ENCODE measurements around the gene NXPE1. TPM values are rescaled to one million over a fixed set of nuclear protein-coding genes. Genes with fewer than 3 reads are reported as not detected.
"Not testable (repeated sequence)": the region's sequence is repeated elsewhere in the genome, so short reads cannot be mapped to it uniquely, and the experiment has no call there.

NXPE1 gene
- total RNA-seq, 1 experiment from 2014 or later = not detected

DNA sequence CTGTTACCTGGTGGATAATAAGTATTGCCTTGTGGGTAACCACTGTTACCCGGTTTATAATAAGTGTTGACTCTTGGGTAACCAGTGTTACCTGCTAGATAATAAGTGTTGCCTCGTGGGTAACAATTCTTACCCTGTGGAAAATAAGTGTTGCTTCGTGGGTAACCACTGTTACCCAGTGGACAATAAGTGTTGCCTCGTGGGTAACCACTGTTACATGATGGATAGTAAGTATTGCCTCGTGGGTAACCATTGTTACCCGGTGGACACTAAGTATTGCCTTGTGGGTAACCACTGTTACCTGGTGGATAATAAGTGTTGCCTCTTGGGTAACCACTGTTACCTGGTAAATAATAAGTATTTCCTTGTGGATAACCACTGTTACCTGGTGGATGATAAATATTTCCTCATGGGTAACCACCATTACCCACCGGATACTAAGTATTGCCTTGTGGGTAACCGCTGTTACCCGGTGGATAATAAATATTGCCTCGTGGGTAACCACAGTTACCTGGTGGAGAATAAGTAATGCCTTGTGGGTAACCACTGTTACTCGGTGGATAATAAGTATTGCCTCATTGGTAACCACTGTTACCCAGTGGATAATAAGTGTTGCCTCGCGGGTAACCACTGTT is 44.6 kb upstream of the NXPE1 start:
- ATAC-seq = no peak
- Histone ChIP-seq H3K4me1 (ENCODE audit: control insufficient read depth, insufficient read depth, low read length) (no peaks in the 10 kb centered on the region), H3K9me3 (ENCODE audit: control insufficient read depth, insufficient read depth, low read depth, low read length) (0 out of 2 replicates have a peak, but pooled peaks cover 3% of the 10 kb centered on the region), H3K36me3 (ENCODE audit: control insufficient read depth, insufficient read depth, low read length) (no peaks in the 10 kb centered on the region), H3K27ac (ENCODE audit: low read length) (no peak overlapping the region), H3K27me3 (ENCODE audit: control insufficient read depth, insufficient read depth, low read length) (no peaks in the 10 kb centered on the region), H3K4me3 (ENCODE audit: low read depth in 2 of 2, low read length in 2 of 2) (no peak overlapping the region)
- CTCF ChIA-PET = no interaction called here
- in situ Hi-C loops (cut with HindIII; ENCODE audit: low pct_unique_long_range_greater_than_20kb, low sequenced_read_pairs) = no loop called here
- intact Hi-C loops (cut with micrococcal nuclease; ENCODE audit: unreplicated experiment) = no loop called here
- no peak for DNase-seq (ENCODE audit: low read depth, low spot score)
- TF ChIP-seq, protein P1, sequence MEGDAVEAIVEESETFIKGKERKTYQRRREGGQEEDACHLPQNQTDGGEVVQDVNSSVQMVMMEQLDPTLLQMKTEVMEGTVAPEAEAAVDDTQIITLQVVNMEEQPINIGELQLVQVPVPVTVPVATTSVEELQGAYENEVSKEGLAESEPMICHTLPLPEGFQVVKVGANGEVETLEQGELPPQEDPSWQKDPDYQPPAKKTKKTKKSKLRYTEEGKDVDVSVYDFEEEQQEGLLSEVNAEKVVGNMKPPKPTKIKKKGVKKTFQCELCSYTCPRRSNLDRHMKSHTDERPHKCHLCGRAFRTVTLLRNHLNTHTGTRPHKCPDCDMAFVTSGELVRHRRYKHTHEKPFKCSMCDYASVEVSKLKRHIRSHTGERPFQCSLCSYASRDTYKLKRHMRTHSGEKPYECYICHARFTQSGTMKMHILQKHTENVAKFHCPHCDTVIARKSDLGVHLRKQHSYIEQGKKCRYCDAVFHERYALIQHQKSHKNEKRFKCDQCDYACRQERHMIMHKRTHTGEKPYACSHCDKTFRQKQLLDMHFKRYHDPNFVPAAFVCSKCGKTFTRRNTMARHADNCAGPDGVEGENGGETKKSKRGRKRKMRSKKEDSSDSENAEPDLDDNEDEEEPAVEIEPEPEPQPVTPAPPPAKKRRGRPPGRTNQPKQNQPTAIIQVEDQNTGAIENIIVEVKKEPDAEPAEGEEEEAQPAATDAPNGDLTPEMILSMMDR (IDR thresholded peaks at IDR 0.05) = no peak
- no peak for TF ChIP-seq SIN3A (IDR thresholded peaks at IDR 0.05; ENCODE audit: borderline replicate concordance, insufficient read depth, low read depth, low read length)
- no peak for TF ChIP-seq POLR2AphosphoS5 (IDR thresholded peaks at IDR 0.05; ENCODE audit: low read depth, low read length)
- no peak for TF ChIP-seq TCF7L2 (IDR thresholded peaks at IDR 0.05; ENCODE audit: low read depth, low read length)
- TF ChIP-seq, protein P2, sequence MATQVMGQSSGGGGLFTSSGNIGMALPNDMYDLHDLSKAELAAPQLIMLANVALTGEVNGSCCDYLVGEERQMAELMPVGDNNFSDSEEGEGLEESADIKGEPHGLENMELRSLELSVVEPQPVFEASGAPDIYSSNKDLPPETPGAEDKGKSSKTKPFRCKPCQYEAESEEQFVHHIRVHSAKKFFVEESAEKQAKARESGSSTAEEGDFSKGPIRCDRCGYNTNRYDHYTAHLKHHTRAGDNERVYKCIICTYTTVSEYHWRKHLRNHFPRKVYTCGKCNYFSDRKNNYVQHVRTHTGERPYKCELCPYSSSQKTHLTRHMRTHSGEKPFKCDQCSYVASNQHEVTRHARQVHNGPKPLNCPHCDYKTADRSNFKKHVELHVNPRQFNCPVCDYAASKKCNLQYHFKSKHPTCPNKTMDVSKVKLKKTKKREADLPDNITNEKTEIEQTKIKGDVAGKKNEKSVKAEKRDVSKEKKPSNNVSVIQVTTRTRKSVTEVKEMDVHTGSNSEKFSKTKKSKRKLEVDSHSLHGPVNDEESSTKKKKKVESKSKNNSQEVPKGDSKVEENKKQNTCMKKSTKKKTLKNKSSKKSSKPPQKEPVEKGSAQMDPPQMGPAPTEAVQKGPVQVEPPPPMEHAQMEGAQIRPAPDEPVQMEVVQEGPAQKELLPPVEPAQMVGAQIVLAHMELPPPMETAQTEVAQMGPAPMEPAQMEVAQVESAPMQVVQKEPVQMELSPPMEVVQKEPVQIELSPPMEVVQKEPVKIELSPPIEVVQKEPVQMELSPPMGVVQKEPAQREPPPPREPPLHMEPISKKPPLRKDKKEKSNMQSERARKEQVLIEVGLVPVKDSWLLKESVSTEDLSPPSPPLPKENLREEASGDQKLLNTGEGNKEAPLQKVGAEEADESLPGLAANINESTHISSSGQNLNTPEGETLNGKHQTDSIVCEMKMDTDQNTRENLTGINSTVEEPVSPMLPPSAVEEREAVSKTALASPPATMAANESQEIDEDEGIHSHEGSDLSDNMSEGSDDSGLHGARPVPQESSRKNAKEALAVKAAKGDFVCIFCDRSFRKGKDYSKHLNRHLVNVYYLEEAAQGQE (IDR thresholded peaks at IDR 0.05; ENCODE audit: insufficient read depth in 1 of 2, low read depth in 2 of 2, low read length in 1 of 2) = no peak
- POLR2A ChIA-PET = no interaction called here
- BruUV-seq (replicated peaks) = no TSS peak

DNA sequence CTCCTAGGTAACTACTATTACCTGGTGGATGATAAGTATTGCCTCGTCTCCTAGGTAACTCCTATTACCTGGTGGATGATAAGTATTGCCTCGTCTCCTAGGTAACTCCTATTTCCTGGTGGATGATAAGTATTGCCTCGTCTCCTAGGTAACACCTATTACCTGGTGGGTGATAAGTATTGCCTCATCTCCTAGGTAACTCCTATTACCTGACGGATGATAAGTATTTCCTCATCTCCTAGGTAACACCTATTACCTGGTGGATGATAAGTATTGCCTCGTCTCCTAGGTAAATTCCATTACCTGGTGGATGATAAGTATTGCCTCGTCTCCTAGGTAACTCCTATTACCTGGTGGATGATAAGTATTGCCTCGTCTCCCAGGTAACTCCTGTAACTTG is 43.5 kb upstream of the NXPE1 start:
- POLR2A ChIA-PET; H3K36me3 ChIP-seq (ENCODE audit: control insufficient read depth, insufficient read depth, low read length); H3K4me1 ChIP-seq (ENCODE audit: control insufficient read depth, insufficient read depth, low read length); in situ Hi-C loops (cut with HindIII; ENCODE audit: low pct_unique_long_range_greater_than_20kb, low sequenced_read_pairs); H3K4me3 ChIP-seq (ENCODE audit: low read depth in 2 of 2, low read length in 2 of 2); ATAC-seq; H3K27me3 ChIP-seq (ENCODE audit: control insufficient read depth, insufficient read depth, low read length); intact Hi-C loops (cut with micrococcal nuclease; ENCODE audit: unreplicated experiment); H3K27ac ChIP-seq (ENCODE audit: low read length); BruUV-seq (replicated peaks); DNase-seq (ENCODE audit: low read depth, low spot score); CTCF ChIA-PET; H3K9me3 ChIP-seq (ENCODE audit: control insufficient read depth, insufficient read depth, low read depth, low read length): not testable (repeated sequence)

DNA sequence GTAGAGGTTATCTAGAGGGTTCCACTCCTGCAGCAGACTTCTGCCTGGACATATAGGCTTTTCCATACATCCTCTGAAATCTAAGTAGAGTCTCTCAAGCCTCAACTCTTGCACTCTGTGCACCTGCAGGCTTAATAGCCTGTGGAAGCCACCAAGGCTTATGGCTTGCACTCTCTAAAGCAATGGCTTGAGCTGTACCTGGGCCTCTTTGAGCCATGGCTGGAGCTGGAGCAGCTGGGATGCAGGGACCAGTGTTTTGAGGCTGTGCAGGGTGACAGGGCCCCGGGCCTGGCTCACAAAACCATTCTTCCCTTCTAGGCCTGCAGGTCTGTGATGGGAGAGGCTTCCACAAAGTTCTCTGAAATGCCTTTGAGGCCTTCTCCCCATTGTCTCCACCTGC is 38.8 kb upstream of the NXPE1 start:
- Histone ChIP-seq H3K36me3 (ENCODE audit: control insufficient read depth, insufficient read depth, low read length) (no peaks in the 10 kb centered on the region), H3K27ac (ENCODE audit: low read length) (no peak overlapping the region), H3K27me3 (ENCODE audit: control insufficient read depth, insufficient read depth, low read length) (no peaks in the 10 kb centered on the region), H3K9me3 (ENCODE audit: control insufficient read depth, insufficient read depth, low read depth, low read length) (no peaks in the 10 kb centered on the region), H3K4me1 (ENCODE audit: control insufficient read depth, insufficient read depth, low read length) (no peaks in the 10 kb centered on the region), H3K4me3 (ENCODE audit: low read depth in 2 of 2, low read length in 2 of 2) (no peak overlapping the region)
- POLR2A ChIA-PET = no interaction called here
- ATAC-seq (no peak), DNase-seq (ENCODE audit: low read depth, low spot score) (no peak)
- BruUV-seq (replicated peaks) = no TSS peak
- intact Hi-C loops (cut with micrococcal nuclease; ENCODE audit: unreplicated experiment) = no loop called here
- in situ Hi-C loops (cut with HindIII; ENCODE audit: low pct_unique_long_range_greater_than_20kb, low sequenced_read_pairs) = no loop called here
- TF ChIP-seq TCF7L2 (IDR thresholded peaks at IDR 0.05; ENCODE audit: low read depth, low read length) (no peak), SIN3A (IDR thresholded peaks at IDR 0.05; ENCODE audit: borderline replicate concordance, insufficient read depth, low read depth, low read length) (no peak), POLR2AphosphoS5 (IDR thresholded peaks at IDR 0.05; ENCODE audit: low read depth, low read length) (no peak)
- TF ChIP-seq, protein P2 (IDR thresholded peaks at IDR 0.05; ENCODE audit: insufficient read depth in 1 of 2, low read depth in 2 of 2, low read length in 1 of 2) = no peak
- TF ChIP-seq, protein P1 (IDR thresholded peaks at IDR 0.05) = no peak
- CTCF ChIA-PET = no interaction called here

Measured in Panc1 (cell line).